Nephron progenitor cell (in vitro differentiated cells): ENCODE results near the gene XAB2.

Source experiments
- DNase-seq: peaks from one replicate; pipeline ENCODE4 v3.0.0; 2021
- H3K27ac Mint-ChIP-seq: 2 replicates; pipeline ENCODE4 v1.8.0; 2021; ENCODE audit warnings: mild to moderate bottlenecking, moderate library complexity, mixed read lengths
- H3K27me3 Mint-ChIP-seq: 2 replicates; pipeline ENCODE4 v1.8.0; 2021; ENCODE audit warnings: mild to moderate bottlenecking, low read depth, mixed read lengths; ENCODE audit not compliant: poor library complexity
- H3K36me3 Mint-ChIP-seq: 2 replicates; pipeline ENCODE4 v1.8.0; 2021; ENCODE audit warnings: low read depth, mixed read lengths
- H3K4me1 Mint-ChIP-seq: 2 replicates; pipeline ENCODE4 v1.8.0; 2021; ENCODE audit warnings: mixed read lengths
- H3K4me3 Mint-ChIP-seq: 2 replicates; pipeline ENCODE4 v1.8.0; 2021; ENCODE audit warnings: mild to moderate bottlenecking, moderate library complexity, mixed read lengths
- H3K9me3 Mint-ChIP-seq: 2 replicates; pipeline ENCODE4 v1.8.0; 2021; ENCODE audit warnings: mild to moderate bottlenecking, moderate library complexity, mixed read lengths
- CTCF ChIP-seq: fragments of 200-600 bp; sonication (generic); IDR thresholded peaks from 2 replicates; pipeline ENCODE4 v1.5.0; 2021; ENCODE audit warnings: antibody characterized with exemption

The XAB2 gene

DNA sequence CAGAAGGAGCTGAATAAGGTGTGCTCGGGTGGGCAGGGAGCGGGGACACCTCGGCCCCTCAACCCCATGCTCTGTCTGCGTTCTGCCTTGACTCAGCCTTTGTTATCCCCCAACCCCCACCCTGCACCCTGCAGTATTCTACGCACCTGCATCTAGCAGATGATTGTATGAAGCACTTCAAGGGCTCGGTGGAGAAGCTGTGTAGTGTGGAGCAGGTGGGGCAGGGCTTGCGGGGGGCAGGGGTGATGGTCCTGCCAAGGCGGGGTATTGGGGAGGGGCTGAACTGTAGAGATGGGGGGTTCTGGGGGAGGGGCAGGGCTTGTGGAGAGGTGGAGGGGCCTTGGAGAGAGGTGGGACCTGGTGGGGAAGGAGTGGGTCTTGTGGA is 13.7 kb upstream of the XAB2 start:
- no peak for DNase-seq
- H3K9me3 Mint-ChIP-seq = no peaks in the 10 kb centered on the region
- H3K4me1 Mint-ChIP-seq = no peaks in the 10 kb centered on the region
- H3K27me3 Mint-ChIP-seq = peaks cover 10% of the 10 kb centered on the region
- H3K4me3 Mint-ChIP-seq = no peak overlapping the region
- TF ChIP-seq CTCF = no peak
- no peak overlapping the region for H3K27ac Mint-ChIP-seq
- no peaks in the 10 kb centered on the region for H3K36me3 Mint-ChIP-seq

DNA sequence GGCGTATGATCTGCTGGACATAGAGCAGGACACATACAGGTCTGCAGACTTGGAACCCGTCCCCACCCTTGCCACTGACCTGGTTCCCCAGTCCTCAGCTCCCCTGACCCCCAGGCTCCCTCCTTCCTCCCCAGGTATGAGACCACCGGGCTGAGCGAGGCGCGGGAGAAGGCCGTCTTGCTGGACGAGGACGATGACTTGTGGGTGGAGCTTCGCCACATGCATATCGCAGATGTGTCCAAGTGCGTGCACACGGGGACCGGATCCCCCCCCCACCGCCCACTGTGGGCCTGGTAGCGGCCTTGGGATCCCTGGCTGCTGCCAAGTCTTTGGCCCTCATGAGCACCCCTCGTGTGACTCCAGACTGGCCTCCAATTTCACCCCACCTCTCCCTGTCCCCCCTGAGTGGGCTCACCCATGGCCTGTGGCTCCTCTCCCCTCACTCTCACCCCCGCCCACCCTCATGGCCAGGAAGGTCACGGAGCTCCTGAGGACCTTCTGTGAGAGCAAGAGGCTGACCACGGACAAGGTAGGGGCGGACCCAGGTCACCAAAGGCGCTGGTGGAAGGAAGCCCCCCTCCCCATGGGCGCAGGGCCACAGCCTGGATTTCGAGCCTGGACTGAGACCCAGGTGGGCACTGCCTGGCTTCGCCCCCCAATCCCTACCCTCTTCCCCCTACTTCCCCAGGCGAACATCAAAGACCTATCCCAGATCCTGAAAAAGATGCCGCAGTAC is 13.1 kb upstream of the XAB2 start:
- H3K36me3 Mint-ChIP-seq = no peaks in the 10 kb centered on the region

DNA sequence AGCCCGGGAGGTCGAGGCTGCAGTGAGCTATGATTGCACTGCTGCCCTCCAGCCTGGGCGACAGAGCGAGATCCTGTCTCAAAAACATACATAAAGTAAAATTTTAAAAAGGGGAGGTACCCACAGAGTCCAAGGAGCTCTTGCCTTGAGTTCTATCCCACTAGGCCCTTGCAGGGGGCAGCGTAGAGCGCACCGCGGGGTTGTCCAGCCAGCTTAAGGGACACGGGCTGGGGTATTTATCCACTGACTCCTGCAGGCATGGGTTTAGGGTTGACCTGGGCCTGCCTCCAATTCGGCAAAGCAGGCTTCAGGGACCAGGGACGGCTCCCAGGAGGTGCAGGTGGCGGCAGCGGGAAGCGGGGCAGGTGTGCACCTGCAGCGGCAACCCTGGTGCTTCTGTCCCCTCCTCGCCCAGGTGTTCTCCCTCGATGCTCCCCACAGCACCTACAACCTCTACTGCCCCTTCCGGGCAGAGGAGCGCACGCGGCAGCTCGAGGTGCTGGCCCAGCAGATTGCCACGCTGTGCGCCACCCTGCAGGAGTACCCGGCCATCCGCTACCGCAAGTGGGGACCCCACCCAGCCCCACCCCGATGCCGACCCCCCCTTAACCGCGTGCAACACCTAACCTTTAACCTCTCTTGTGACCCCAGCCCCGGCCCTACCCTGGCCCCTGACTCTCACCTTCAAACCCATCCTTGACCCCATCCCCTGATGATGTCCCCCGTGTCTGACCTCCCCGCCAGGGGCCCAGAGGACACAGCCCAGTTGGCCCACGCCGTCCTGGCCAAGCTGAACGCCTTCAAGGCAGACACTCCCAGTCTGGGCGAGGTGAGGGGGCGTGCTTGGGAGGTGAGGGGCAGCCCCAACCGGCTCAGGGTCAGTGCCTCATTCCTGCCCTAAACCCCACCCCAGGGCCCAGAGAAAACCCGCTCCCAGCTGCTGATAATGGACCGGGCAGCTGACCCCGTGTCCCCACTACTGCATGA is 12.2 kb upstream of the XAB2 start:
- Mint-ChIP-seq H3K27me3 (peaks cover 15% of the 10 kb centered on the region), H3K9me3 (no peaks in the 10 kb centered on the region), H3K36me3 (no peaks in the 10 kb centered on the region), H3K27ac (no peak overlapping the region), H3K4me3 (no peak overlapping the region), H3K4me1 (no peaks in the 10 kb centered on the region)
- no peak for DNase-seq
- TF ChIP-seq CTCF = no peak

More for the DNA sequence above, 13.1 kb upstream of the XAB2 start:
- H3K9me3 Mint-ChIP-seq = no peaks in the 10 kb centered on the region
- TF ChIP-seq CTCF = no peak
- no peak for DNase-seq
- H3K27ac Mint-ChIP-seq = no peak overlapping the region
- H3K4me3 Mint-ChIP-seq = no peak overlapping the region
- H3K4me1 Mint-ChIP-seq = no peaks in the 10 kb centered on the region
- H3K27me3 Mint-ChIP-seq = peaks cover 10% of the 10 kb centered on the region

GRCh38 chr19:7640803-7641202 is 11.5 kb upstream of the XAB2 start:
- Mint-ChIP-seq H3K9me3 (no peaks in the 10 kb centered on the region), H3K27me3 (peaks cover 23% of the 10 kb centered on the region), H3K4me3 (no peak overlapping the region), H3K27ac (no peak overlapping the region), H3K4me1 (peaks cover 4% of the 10 kb centered on the region), H3K36me3 (no peaks in the 10 kb centered on the region)
- TF ChIP-seq CTCF = no peak
- no peak for DNase-seq

GRCh38 chr19:7639863-7640348 is 10.6 kb upstream of the XAB2 start:
- Mint-ChIP-seq H3K36me3 (no peaks in the 10 kb centered on the region), H3K27ac (no peak overlapping the region), H3K27me3 (peaks cover 32% of the 10 kb centered on the region), H3K9me3 (no peaks in the 10 kb centered on the region), H3K4me1 (peaks cover 10% of the 10 kb centered on the region), H3K4me3 (peak overlapping the region; percentile 50)
- no peak for TF ChIP-seq CTCF
- no peak for DNase-seq
